GM23338 (cell line): ENCODE measurements around the gene DTNB.

Source experiments
- CREB1 ChIP-seq: fragments of 250-450 bp; sonication (Bioruptor Pico); IDR thresholded peaks from 2 replicates; pipeline ENCODE4 v1.5.0; 2020; ENCODE audit warnings: low read depth, mild to moderate bottlenecking, moderate library complexity
- CTCF ChIP-seq, 2 experiments: fragments of 200-600 bp in 1 of 2; sonication (generic) in 1 of 2; conservative IDR thresholded peaks; 2 replicates each; pipeline versions ENCODE4 v1.5.1 to v1.6.1; 2016 to 2017; ENCODE audit warnings: antibody characterized with exemption in 2 of 2, low read depth in 2 of 2, mild to moderate bottlenecking in 2 of 2, moderate library complexity in 1 of 2
- ETS1 ChIP-seq: IDR thresholded peaks from 2 replicates; pipeline ENCODE4 v1.6.1; 2016; ENCODE audit warnings: antibody characterized with exemption
- EZH2 ChIP-seq: fragments of 200-600 bp; sonication (generic); IDR thresholded peaks from one replicate; pipeline ENCODE4 v1.8.0; 2017; ENCODE audit warnings: antibody characterized with exemption, mild to moderate bottlenecking, low read depth; ENCODE audit not compliant: unreplicated experiment
- EZH2phosphoT487 ChIP-seq: fragments of 200-600 bp; sonication (generic); IDR thresholded peaks from one replicate; pipeline ENCODE4 v1.8.1; 2018; ENCODE audit warnings: antibody characterized with exemption; ENCODE audit not compliant: unreplicated experiment
- JUNB ChIP-seq: IDR thresholded peaks from one replicate; pipeline ENCODE4 v1.6.1; 2016; ENCODE audit warnings: antibody characterized with exemption; ENCODE audit not compliant: unreplicated experiment
- NANOG ChIP-seq: IDR thresholded peaks from 2 replicates; pipeline ENCODE4 v1.6.1; 2016; ENCODE audit warnings: antibody characterized with exemption, borderline replicate concordance
- POLR2AphosphoS5 ChIP-seq: IDR thresholded peaks from 2 replicates; pipeline ENCODE4 v1.6.1; 2016; ENCODE audit warnings: antibody characterized with exemption, low read depth
- REST ChIP-seq: IDR thresholded peaks from one replicate; pipeline ENCODE4 v1.6.1; 2018; ENCODE audit warnings: antibody characterized with exemption; ENCODE audit not compliant: unreplicated experiment
- STAT1 ChIP-seq: IDR thresholded peaks from one replicate; pipeline ENCODE4 v1.6.1; 2016; ENCODE audit warnings: antibody characterized with exemption; ENCODE audit not compliant: unreplicated experiment
- ZNF114 ChIP-seq: fragments of 250-450 bp; sonication (Bioruptor Pico); IDR thresholded peaks from 2 replicates; pipeline ENCODE4 v1.5.0; 2020; ENCODE audit warnings: mild to moderate bottlenecking, moderate library complexity
- ZNF331 ChIP-seq: fragments of 250-450 bp; sonication (Bioruptor Pico); IDR thresholded peaks from 2 replicates; pipeline ENCODE4 v1.5.0; 2020; ENCODE audit warnings: low read depth, mild to moderate bottlenecking, moderate library complexity
- ZNF462 ChIP-seq: fragments of 250-450 bp; sonication (Bioruptor Pico); IDR thresholded peaks from 2 replicates; pipeline ENCODE4 v1.5.0; 2020; ENCODE audit warnings: mild to moderate bottlenecking, moderate library complexity

- TF ChIP-seq CTCF (conservative IDR thresholded peaks at IDR 0.05; ENCODE audit: low read depth in 2 of 2) (no peak), EZH2 (no peak), REST (no peak), POLR2AphosphoS5 (no peak), EZH2phosphoT487 (no peak), ZNF331 (CRISPR knock-in tag) (no peak), JUNB (no peak), ZNF114 (CRISPR knock-in tag) (no peak), CREB1 (no peak), NANOG (no peak), ETS1 (no peak), ZNF462 (CRISPR knock-in tag) (no peak), STAT1 (no peak)
Observed at GRCh38 chr2:25419678-25420242, 253.6 kb downstream of the DTNB start.
